Mesendoderm (in vitro differentiated cells): ENCODE measurements around the gene SPTBN1.

Experiments used
- DNase-seq: peaks from one replicate; pipeline ENCODE4 v3.0.0; 2013
- H2AK5ac ChIP-seq: 2 replicates; pipeline ENCODE4 v1.6.1; 2013; ENCODE audit warnings: low read length, inconsistent platforms
- H2BK120ac ChIP-seq: 2 replicates; pipeline ENCODE4 v1.6.1; 2013; ENCODE audit warnings: low read depth, mild to moderate bottlenecking, low read length, moderate library complexity, mixed read lengths
- H2BK15ac ChIP-seq: replicated peaks from 2 replicates; pipeline ENCODE4 v1.6.1; 2013; ENCODE audit warnings: low read depth, mild to moderate bottlenecking, moderate library complexity
- H2BK5ac ChIP-seq: 2 replicates; pipeline ENCODE4 v1.6.1; 2013; ENCODE audit warnings: low read length, inconsistent platforms
- H3K18ac ChIP-seq: 2 replicates; pipeline ENCODE4 v1.6.1; 2013; ENCODE audit warnings: mild to moderate bottlenecking, low read length, mixed read lengths
- H3K23ac ChIP-seq: one replicate; pipeline ENCODE4 v1.6.1; 2013; ENCODE audit warnings: low read length
- H3K27ac ChIP-seq: 2 replicates; pipeline ENCODE4 v1.5.1; 2013; ENCODE audit warnings: low read depth, mild to moderate bottlenecking, inconsistent platforms, low read length, moderate library complexity
- H3K27me3 ChIP-seq: 2 replicates; pipeline ENCODE4 v1.6.1; 2013; ENCODE audit warnings: low read length, control low read depth, mild to moderate bottlenecking, inconsistent platforms; ENCODE audit not compliant: insufficient read depth, poor library complexity
- H3K36me3 ChIP-seq: 2 replicates; pipeline ENCODE4 v1.6.1; 2013; ENCODE audit warnings: low read length, inconsistent platforms; ENCODE audit not compliant: control insufficient read depth, insufficient read depth
- H3K4ac ChIP-seq: one replicate; pipeline ENCODE4 v1.6.1; 2013; ENCODE audit warnings: low read depth, mild to moderate bottlenecking, low read length, moderate library complexity
- H3K4me1 ChIP-seq: 2 replicates; pipeline ENCODE4 v1.6.1; 2013; ENCODE audit warnings: low read depth, low read length, inconsistent platforms; ENCODE audit not compliant: control insufficient read depth
- H3K4me2 ChIP-seq: 2 replicates; pipeline ENCODE4 v1.6.1; 2013; ENCODE audit warnings: low read length
- H3K4me3 ChIP-seq: 2 replicates; pipeline ENCODE4 v1.5.1; 2013; ENCODE audit warnings: mild to moderate bottlenecking, low read length
- H3K56ac ChIP-seq: one replicate; pipeline ENCODE4 v1.6.1; 2013; ENCODE audit warnings: low read length
- H3K79me1 ChIP-seq: 2 replicates; pipeline ENCODE4 v1.6.1; 2013; ENCODE audit warnings: low read length, inconsistent platforms
- H3K79me2 ChIP-seq: 2 replicates; pipeline ENCODE4 v1.6.1; 2013; ENCODE audit warnings: mild to moderate bottlenecking, low read length; ENCODE audit not compliant: control insufficient read depth, insufficient read depth
- H3K9ac ChIP-seq: 2 replicates; pipeline ENCODE4 v1.6.1; 2013; ENCODE audit warnings: low read length, inconsistent platforms
- H4K5ac ChIP-seq: one replicate; pipeline ENCODE4 v1.6.1; 2013; ENCODE audit warnings: low read length
- H4K8ac ChIP-seq: one replicate; pipeline ENCODE4 v1.6.1; 2013; ENCODE audit warnings: low read depth, mild to moderate bottlenecking, control low read depth, low read length, moderate library complexity
- WGBS: extraction: QIAGEN DNeasy Blood & Tissue Kit; methylation state at CpG from one replicate; pipeline ENCODE4 v1.1.7; 2013; ENCODE audit warnings: low lambda C conversion rate, missing lambda C conversion rate; ENCODE audit not compliant: insufficient coverage; ENCODE audit errors: extremely low coverage; 5-methylcytosine and 5-hydroxymethylcytosine counted together

SPTBN1 gene

DNA sequence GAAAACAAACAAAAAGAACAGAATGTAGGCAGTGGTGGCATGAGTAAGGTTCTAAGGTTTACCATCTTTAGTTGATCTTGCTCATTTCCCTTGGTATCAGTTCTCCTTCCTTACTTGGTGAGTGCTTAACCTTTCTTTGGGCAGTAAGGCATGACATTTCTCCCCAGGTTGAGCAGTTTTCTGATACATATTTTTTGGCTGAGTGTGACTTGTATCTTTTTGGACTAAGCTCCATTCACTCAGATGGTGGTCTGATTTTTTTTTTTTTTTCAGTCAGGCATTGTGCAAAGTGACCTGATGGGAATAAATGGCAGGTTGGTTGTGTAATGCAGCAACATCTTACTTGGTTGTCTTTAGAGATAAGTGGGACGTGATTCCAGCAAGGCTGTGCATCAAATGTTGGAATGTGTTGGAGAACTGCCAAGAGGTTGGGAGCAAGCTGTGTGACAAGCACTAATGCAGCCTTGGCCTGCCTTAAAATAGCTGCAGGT, 15.1 kb downstream of the SPTBN1 start:
- Histone ChIP-seq H2BK15ac (no peak overlapping the region), H3K9ac (no peak overlapping the region), H3K56ac (no peak overlapping the region), H3K4me1 (peaks cover 3% of the 10 kb centered on the region), H3K27me3 (no peaks in the 10 kb centered on the region), H2BK120ac (no peak overlapping the region), H3K79me2 (no peaks in the 10 kb centered on the region), H3K36me3 (no peaks in the 10 kb centered on the region), H2AK5ac (no peak overlapping the region), H3K4me3 (no peak overlapping the region), H2BK5ac (no peak overlapping the region), H3K23ac (no peak overlapping the region), H4K8ac (no peak overlapping the region), H3K4me2 (no peak overlapping the region), H3K27ac (no peak overlapping the region), H3K18ac (no peak overlapping the region), H4K5ac (no peak overlapping the region), H3K79me1 (peaks cover 4% of the 10 kb centered on the region), H3K4ac (no peak overlapping the region)
- DNase-seq, result no peak
- no CpG with 5 or more reads among the region's 1 CpG for WGBS

DNA sequence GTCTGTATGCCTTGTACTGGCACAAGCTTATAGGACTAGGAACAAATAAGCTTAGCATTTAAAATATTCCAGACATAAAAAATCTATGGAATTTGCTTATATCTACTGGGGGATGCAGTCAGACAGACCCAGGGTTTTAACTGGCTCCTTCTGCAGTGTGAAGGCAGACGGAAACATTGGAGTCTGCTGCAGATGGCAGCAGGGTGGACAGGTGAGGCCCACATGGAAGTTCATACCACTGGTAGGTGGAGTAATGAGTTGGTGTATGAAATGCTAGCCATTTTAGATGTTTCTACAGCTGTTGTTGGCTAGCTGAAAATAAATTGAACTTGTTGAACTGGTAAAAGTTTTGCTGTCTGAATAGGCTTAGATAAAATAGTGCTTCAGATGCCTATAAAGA, 17.7 kb downstream of the SPTBN1 start:
- no peak overlapping the region for H3K23ac ChIP-seq
- no peak overlapping the region for H3K27ac ChIP-seq
- no peak overlapping the region for H4K5ac ChIP-seq
- no peaks in the 10 kb centered on the region for H3K36me3 ChIP-seq
- no CpG with 5 or more reads among the region's 1 CpG for WGBS
- H3K27me3 ChIP-seq, result no peaks in the 10 kb centered on the region
- H2BK5ac ChIP-seq, result no peak overlapping the region
- H3K4ac ChIP-seq, result peak overlapping the region; percentile 36
- H3K79me1 ChIP-seq, result peaks cover 5% of the 10 kb centered on the region
- H3K4me1 ChIP-seq, result peaks cover 3% of the 10 kb centered on the region
- H3K18ac ChIP-seq, result no peak overlapping the region
- no peak overlapping the region for H2AK5ac ChIP-seq
- no peak overlapping the region for H2BK15ac ChIP-seq
- H2BK120ac ChIP-seq, result no peak overlapping the region
- no peak overlapping the region for H3K9ac ChIP-seq
- no peak overlapping the region for H4K8ac ChIP-seq
- H3K56ac ChIP-seq, result no peak overlapping the region
- DNase-seq, result no peak
- H3K4me2 ChIP-seq, result no peak overlapping the region
- no peaks in the 10 kb centered on the region for H3K79me2 ChIP-seq
- H3K4me3 ChIP-seq, result no peak overlapping the region

DNA sequence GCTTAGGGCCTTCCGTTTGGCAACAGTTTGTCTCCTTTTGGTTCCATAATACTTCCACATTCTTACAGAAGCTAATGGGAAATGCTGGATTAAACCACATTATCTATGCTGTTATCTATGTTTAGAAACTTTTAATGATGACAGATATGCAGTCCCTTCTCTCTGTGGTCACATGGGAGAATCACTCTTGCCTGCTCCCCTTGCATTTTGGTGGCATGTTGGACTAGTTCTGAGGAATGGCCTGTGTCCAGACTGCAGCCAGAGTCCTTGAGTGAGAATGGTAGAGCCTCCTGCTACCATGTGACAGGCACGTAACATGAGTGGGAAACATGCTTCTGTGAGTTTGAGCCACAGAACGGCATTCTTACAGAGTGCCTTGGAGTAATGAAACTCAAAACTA, 19.2 kb downstream of the SPTBN1 start:
- Histone ChIP-seq H2BK5ac (no peak overlapping the region), H3K79me2 (no peaks in the 10 kb centered on the region), H3K4ac (no peak overlapping the region), H2BK120ac (no peak overlapping the region), H4K8ac (no peak overlapping the region), H2AK5ac (no peak overlapping the region), H3K56ac (no peak overlapping the region), H3K4me1 (no peaks in the 10 kb centered on the region), H3K9ac (no peak overlapping the region), H3K79me1 (peaks cover 3% of the 10 kb centered on the region), H3K36me3 (no peaks in the 10 kb centered on the region), H4K5ac (no peak overlapping the region), H3K27ac (no peak overlapping the region), H3K27me3 (no peaks in the 10 kb centered on the region), H3K4me3 (no peak overlapping the region), H2BK15ac (no peak overlapping the region), H3K18ac (no peak overlapping the region), H3K23ac (no peak overlapping the region), H3K4me2 (no peak overlapping the region)
- no peak for DNase-seq
- no CpG with 5 or more reads among the region's 3 CpGs for WGBS

DNA sequence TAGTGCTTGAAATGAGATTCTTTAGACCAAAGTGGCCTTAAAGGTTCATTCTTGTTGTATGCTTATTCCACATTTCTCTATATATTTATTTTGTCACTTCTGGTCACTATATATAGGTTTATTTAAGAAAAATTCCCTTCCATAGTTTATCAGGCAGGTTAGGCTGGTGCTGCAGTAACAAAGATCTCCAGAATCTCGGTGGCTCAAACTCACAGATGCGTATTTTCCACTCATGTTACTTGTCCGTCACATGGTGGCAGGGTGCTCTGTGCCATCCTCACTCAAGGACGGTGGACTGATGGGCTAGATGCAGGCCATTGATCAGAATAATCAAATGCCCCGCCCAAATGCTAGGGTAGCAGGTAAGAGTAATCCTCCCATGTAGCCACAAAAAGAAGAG, 19.8 kb downstream of the SPTBN1 start:
- Histone ChIP-seq H3K18ac (no peak overlapping the region), H3K4me2 (no peak overlapping the region), H2AK5ac (no peak overlapping the region), H3K9ac (no peak overlapping the region), H3K23ac (no peak overlapping the region), H2BK15ac (no peak overlapping the region), H3K4me1 (no peaks in the 10 kb centered on the region), H4K5ac (no peak overlapping the region), H3K4ac (no peak overlapping the region), H3K79me2 (no peaks in the 10 kb centered on the region), H4K8ac (no peak overlapping the region), H3K36me3 (no peaks in the 10 kb centered on the region), H3K56ac (no peak overlapping the region), H2BK120ac (no peak overlapping the region), H2BK5ac (no peak overlapping the region), H3K79me1 (peaks cover 3% of the 10 kb centered on the region), H3K27ac (no peak overlapping the region), H3K4me3 (no peak overlapping the region), H3K27me3 (no peaks in the 10 kb centered on the region)
- no CpG with 5 or more reads among the region's 5 CpGs for WGBS
- DNase-seq, result no peak

DNA sequence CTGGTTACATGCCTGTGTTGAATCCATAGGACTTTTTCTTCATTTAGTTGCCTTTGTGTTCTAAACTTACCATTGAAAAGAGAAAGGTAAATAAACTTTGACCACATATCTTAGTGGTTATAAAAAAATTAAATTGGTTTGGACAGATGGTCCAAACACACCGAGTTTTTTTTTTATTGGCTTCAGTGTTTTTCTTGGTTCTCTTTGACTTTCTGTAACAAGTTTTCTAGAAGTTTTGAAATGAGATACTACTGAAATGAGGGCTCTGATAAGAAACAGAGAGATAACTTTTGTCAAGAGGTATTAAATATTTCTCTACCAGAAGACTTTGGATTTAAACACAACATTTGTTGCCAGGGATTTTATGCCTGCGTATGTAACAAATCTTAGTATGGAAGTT, 20.7 kb downstream of the SPTBN1 start:
- Histone ChIP-seq H3K36me3 (no peaks in the 10 kb centered on the region), H3K27ac (no peak overlapping the region), H3K4me2 (no peak overlapping the region), H2BK120ac (no peak overlapping the region), H3K27me3 (no peaks in the 10 kb centered on the region), H3K4ac (no peak overlapping the region), H2AK5ac (no peak overlapping the region), H3K23ac (no peak overlapping the region), H4K5ac (no peak overlapping the region), H2BK15ac (no peak overlapping the region), H3K56ac (no peak overlapping the region), H2BK5ac (no peak overlapping the region), H3K4me1 (no peaks in the 10 kb centered on the region), H3K18ac (no peak overlapping the region), H4K8ac (no peak overlapping the region), H3K79me1 (peaks cover 4% of the 10 kb centered on the region), H3K9ac (no peak overlapping the region), H3K4me3 (no peak overlapping the region), H3K79me2 (no peaks in the 10 kb centered on the region)
- DNase-seq, result no peak
- no CpG with 5 or more reads among the region's 2 CpGs for WGBS

DNA sequence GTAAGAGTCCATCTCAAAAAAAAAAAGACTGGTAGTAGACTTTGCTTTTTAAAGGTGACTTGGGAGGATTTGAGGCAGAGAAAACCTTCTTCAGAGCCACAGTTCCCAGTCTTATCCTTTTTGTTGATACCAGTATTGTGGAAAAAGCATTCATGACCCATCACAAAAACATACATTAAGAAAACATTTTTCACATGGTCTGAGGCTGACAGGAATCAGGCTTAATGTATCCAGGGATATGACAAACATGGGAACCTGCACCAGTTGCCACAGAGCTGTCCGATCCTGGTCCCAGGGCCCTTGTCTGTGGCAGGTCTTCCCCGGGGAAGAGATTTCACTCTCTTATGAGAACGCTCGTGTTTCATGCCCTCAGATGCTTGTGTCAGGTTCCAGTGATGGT, 21.8 kb downstream of the SPTBN1 start:
- H3K4me1 ChIP-seq, result peaks cover 3% of the 10 kb centered on the region
- DNase-seq, result no peak

More for the DNA sequence above, 21.8 kb downstream of the SPTBN1 start:
- H2AK5ac ChIP-seq, result no peak overlapping the region
- no peak overlapping the region for H2BK120ac ChIP-seq
- H3K27ac ChIP-seq, result no peak overlapping the region
- no peak overlapping the region for H4K5ac ChIP-seq
- H4K8ac ChIP-seq, result no peak overlapping the region
- no peak overlapping the region for H3K4me3 ChIP-seq
- H3K27me3 ChIP-seq, result no peaks in the 10 kb centered on the region
- H2BK15ac ChIP-seq, result no peak overlapping the region
- no peak overlapping the region for H3K56ac ChIP-seq
- no peak overlapping the region for H3K9ac ChIP-seq
- H2BK5ac ChIP-seq, result no peak overlapping the region
- no peak overlapping the region for H3K18ac ChIP-seq
- H3K36me3 ChIP-seq, result no peaks in the 10 kb centered on the region
- H3K79me1 ChIP-seq, result peaks cover 7% of the 10 kb centered on the region
- no peaks in the 10 kb centered on the region for H3K79me2 ChIP-seq
- no peak overlapping the region for H3K4me2 ChIP-seq
- no peak overlapping the region for H3K4ac ChIP-seq
- no CpG with 5 or more reads among the region's 4 CpGs for WGBS
- no peak overlapping the region for H3K23ac ChIP-seq
